GM18511 (cell line): ENCODE measurements around the gene C1orf232.

Experiments used
- ATAC-seq: cut with Tn5 transposase; IDR thresholded peaks from one replicate; pipeline ENCODE4 v1.9.1; 2021; ENCODE audit warnings: mild to moderate bottlenecking, moderate library complexity; ENCODE audit not compliant: unreplicated experiment

C1orf232 gene

GRCh38 chr1:26125382-26125781 is 43.4 kb downstream of the C1orf232 start:
- no peak for ATAC-seq

- ATAC-seq = no peak
Observed at GRCh38 chr1:26124418-26125331, 44.1 kb downstream of the C1orf232 start.

- no peak for ATAC-seq
Observed at GRCh38 chr1:26122988-26123973, 45.5 kb downstream of the C1orf232 start.

DNA sequence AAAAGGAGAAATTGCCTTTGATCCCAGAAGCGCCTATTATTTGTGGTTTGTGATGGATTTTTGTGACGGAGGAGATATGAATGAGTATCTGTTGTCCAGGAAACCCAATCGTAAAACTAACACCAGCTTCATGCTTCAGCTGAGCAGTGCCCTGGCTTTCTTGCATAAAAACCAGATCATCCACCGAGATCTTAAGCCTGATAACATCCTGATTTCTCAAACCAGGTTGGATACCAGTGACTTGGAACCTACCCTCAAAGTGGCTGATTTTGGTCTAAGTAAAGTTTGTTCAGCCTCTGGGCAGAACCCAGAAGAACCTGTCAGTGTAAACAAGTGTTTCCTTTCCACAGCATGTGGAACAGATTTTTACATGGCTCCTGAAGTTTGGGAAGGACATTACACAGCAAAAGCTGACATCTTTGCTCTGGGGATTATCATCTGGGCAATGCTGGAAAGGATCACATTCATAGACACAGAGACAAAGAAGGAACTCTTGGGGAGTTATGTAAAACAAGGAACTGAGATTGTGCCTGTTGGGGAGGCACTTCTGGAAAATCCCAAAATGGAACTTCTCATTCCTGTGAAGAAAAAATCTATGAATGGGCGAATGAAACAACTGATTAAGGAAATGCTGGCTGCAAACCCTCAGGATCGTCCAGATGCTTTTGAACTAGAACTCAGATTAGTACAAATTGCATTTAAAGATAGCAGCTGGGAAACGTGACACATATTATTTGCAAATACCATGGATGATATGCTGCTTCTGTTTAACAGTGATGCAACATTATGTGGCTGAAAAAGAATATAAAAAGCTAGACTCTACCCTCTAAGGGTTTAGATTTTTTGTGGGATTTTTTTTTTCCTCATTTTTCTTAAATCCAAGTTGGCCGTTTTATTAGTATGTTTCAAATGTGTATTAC is 46.6 kb downstream of the C1orf232 start:
- ATAC-seq = no peak

GRCh38 chr1:26119892-26120608 is 48.7 kb downstream of the C1orf232 start:
- ATAC-seq = no peak

- no peak for ATAC-seq
Observed at GRCh38 chr1:26114165-26114927, 54.4 kb downstream of the C1orf232 start.
